ENCODE data around the gene ATP10A. TPM values are rescaled to one million over a fixed set of nuclear protein-coding genes. Genes with fewer than 3 reads are reported as not detected.

Gene ATP10A
- total RNA-seq, 2 experiments from 2014 or later, result 0.06 TPM; not detected in 1

GRCh38 chr15:25776071-25776746 is 86.9 kb downstream of the ATP10A start:
- no peaks in the 10 kb centered on the region for H4K20me1 ChIP-seq (ENCODE audit: insufficient read depth, low read length)
- H3K36me3 ChIP-seq (ENCODE audit: insufficient read depth, low read length), result no peaks in the 10 kb centered on the region
- CTCF ChIA-PET (ENCODE audit: unreplicated experiment), result no interaction called here
- no peaks in the 10 kb centered on the region for H3K9me2 ChIP-seq (ENCODE audit: insufficient read depth, low read length)
- no peak overlapping the region for H3K4me2 ChIP-seq (ENCODE audit: low read length)
- H3K4me1 ChIP-seq (ENCODE audit: insufficient read depth, low read length, poor library complexity, severe bottlenecking), result peaks cover 10% of the 10 kb centered on the region
- no peaks in the 10 kb centered on the region for H3K9me3 ChIP-seq (ENCODE audit: low read length)
- H3K4me3 ChIP-seq (ENCODE audit: low read depth, low read length, poor library complexity, severe bottlenecking), result no peak overlapping the region
- H3K27ac ChIP-seq (ENCODE audit: low read depth, low read length, poor library complexity, severe bottlenecking), result no peak overlapping the region
- BruUV-seq (replicated peaks), result no TSS peak
- TF ChIP-seq CTCF (conservative IDR thresholded peaks at IDR 0.05; ENCODE audit: low read length) (no peak), EZH2phosphoT487 (IDR thresholded peaks at IDR 0.05; ENCODE audit: borderline replicate concordance, low read depth, low read length) (no peak)
- H2AFZ ChIP-seq (ENCODE audit: low read length), result no peak overlapping the region
- intact Hi-C loops (cut with micrococcal nuclease; ENCODE audit: unreplicated experiment), result no loop called here
- POLR2A ChIA-PET, result no interaction called here
- no peak for DNase-seq (ENCODE audit: low spot score)
- no peaks in the 10 kb centered on the region for H3K79me2 ChIP-seq (ENCODE audit: insufficient read depth, low read depth, low read length)

- H4K20me1 ChIP-seq (ENCODE audit: insufficient read depth, low read length), result no peaks in the 10 kb centered on the region
- BruUV-seq (replicated peaks), result no TSS peak
- H3K27ac ChIP-seq (ENCODE audit: low read depth, low read length, poor library complexity, severe bottlenecking), result no peak overlapping the region
- TF ChIP-seq EZH2phosphoT487 (IDR thresholded peaks at IDR 0.05; ENCODE audit: borderline replicate concordance, low read depth, low read length) (no peak), CTCF (conservative IDR thresholded peaks at IDR 0.05; ENCODE audit: low read length) (no peak)
- H3K9me3 ChIP-seq (ENCODE audit: low read length), result no peaks in the 10 kb centered on the region
- CTCF ChIA-PET (ENCODE audit: unreplicated experiment), result interaction anchor here (1.2 kb wide), 1 partner anchor 8 kb away, joined by 3 read pairs; no protein-coding TSS in a partner anchor
- H3K4me2 ChIP-seq (ENCODE audit: low read length), result no peak overlapping the region; the same call in 1 of the 2 replicates
- H3K36me3 ChIP-seq (ENCODE audit: insufficient read depth, low read length), result no peaks in the 10 kb centered on the region
- H3K4me1 ChIP-seq (ENCODE audit: insufficient read depth, low read length, poor library complexity, severe bottlenecking), result peaks cover 10% of the 10 kb centered on the region
- H3K9me2 ChIP-seq (ENCODE audit: insufficient read depth, low read length), result no peaks in the 10 kb centered on the region
- H3K79me2 ChIP-seq (ENCODE audit: insufficient read depth, low read depth, low read length), result no peaks in the 10 kb centered on the region
- intact Hi-C loops (cut with micrococcal nuclease; ENCODE audit: unreplicated experiment), result no loop called here
- POLR2A ChIA-PET, result interaction anchor here (0.6 to 0.7 kb wide), 2 partner anchors 70 to 159 kb away, joined by 3 read pairs; no protein-coding TSS in a partner anchor
- peak overlapping the region; percentile 43; the same call in 1 of the 2 replicates for H2AFZ ChIP-seq (ENCODE audit: low read length)
- DNase-seq (ENCODE audit: low spot score), result peak; percentile 26
- no peak overlapping the region for H3K4me3 ChIP-seq (ENCODE audit: low read depth, low read length, poor library complexity, severe bottlenecking)
These were observed 87.7 kb downstream of the ATP10A start for GRCh38 chr15:25775317-25775912.

GRCh38 chr15:25774871-25775270 is 88.3 kb downstream of the ATP10A start:
- Histone ChIP-seq H3K27ac (ENCODE audit: low read depth, low read length, poor library complexity, severe bottlenecking) (no peak overlapping the region), H2AFZ (ENCODE audit: low read length) (peak overlapping the region; percentile 43; the same call in 1 of the 2 replicates), H3K9me2 (ENCODE audit: insufficient read depth, low read length) (no peaks in the 10 kb centered on the region), H3K9me3 (ENCODE audit: low read length) (no peaks in the 10 kb centered on the region), H3K4me1 (ENCODE audit: insufficient read depth, low read length, poor library complexity, severe bottlenecking) (peaks cover 10% of the 10 kb centered on the region), H4K20me1 (ENCODE audit: insufficient read depth, low read length) (no peaks in the 10 kb centered on the region), H3K4me3 (ENCODE audit: low read depth, low read length, poor library complexity, severe bottlenecking) (no peak overlapping the region), H3K79me2 (ENCODE audit: insufficient read depth, low read depth, low read length) (no peaks in the 10 kb centered on the region), H3K36me3 (ENCODE audit: insufficient read depth, low read length) (no peaks in the 10 kb centered on the region), H3K4me2 (ENCODE audit: low read length) (no peak overlapping the region; the same call in 1 of the 2 replicates)
- CTCF ChIA-PET (ENCODE audit: unreplicated experiment), result interaction anchor here (1.2 kb wide), 1 partner anchor 9 kb away, joined by 3 read pairs; no protein-coding TSS in a partner anchor
- no peak for TF ChIP-seq EZH2phosphoT487 (IDR thresholded peaks at IDR 0.05; ENCODE audit: borderline replicate concordance, low read depth, low read length)
- no peak for TF ChIP-seq CTCF (conservative IDR thresholded peaks at IDR 0.05; ENCODE audit: low read length)
- no TSS peak for BruUV-seq (replicated peaks)
- no peak for DNase-seq (ENCODE audit: low spot score)
- intact Hi-C loops (cut with micrococcal nuclease; ENCODE audit: unreplicated experiment), result no loop called here
- POLR2A ChIA-PET, result interaction anchor here (0.6 to 0.7 kb wide), 3 partner anchors 57 to 160 kb away, joined by 3 to 4 read pairs (median 3); no protein-coding TSS in a partner anchor
